ENCODE measurements around the gene CNTNAP4.

GRCh38 chr16:76241755-76242154 is 35.4 kb upstream of the CNTNAP4 start:
- TF ChIP-seq YY1 (IDR thresholded peaks at IDR 0.05; ENCODE audit: extremely low read depth, insufficient replicate concordance, low read depth, low read length) (no peak), CTCF (IDR thresholded peaks at IDR 0.05 in 2 of 3, conservative IDR thresholded peaks at IDR 0.05 in 1 of 3; ENCODE audit: borderline replicate concordance in 1 of 3, insufficient read depth in 1 of 3, low read depth in 2 of 3, low read length in 2 of 3) (no peak)

Data from HCT116 (cell line).